Epithelial cell of esophagus (primary cell): ENCODE results near the gene NR3C2.

Experiments used
- DNase-seq: peaks from one replicate; pipeline ENCODE4 v3.0.0; 2010; ENCODE audit warnings: low read depth
- H3K4me3 ChIP-seq: 2 replicates; pipeline ENCODE4 v1.5.1; 2011; ENCODE audit warnings: mild to moderate bottlenecking, low read length, control low read depth
- CTCF ChIP-seq: IDR thresholded peaks from 2 replicates; pipeline ENCODE4 v1.5.1; 2011; ENCODE audit warnings: low read depth, mild to moderate bottlenecking, low read length, control low read depth, inconsistent platforms; ENCODE audit not compliant: insufficient read depth; ENCODE audit errors: missing control alignments

NR3C2 gene

GRCh38 chr4:148103597-148104355, 338.4 kb downstream of the NR3C2 start:
- no peak for DNase-seq
- no peak overlapping the region for H3K4me3 ChIP-seq
- TF ChIP-seq CTCF, result no peak

GRCh38 chr4:148101790-148102189, 340.4 kb downstream of the NR3C2 start:
- no peak overlapping the region for H3K4me3 ChIP-seq
- TF ChIP-seq CTCF, result no peak
- DNase-seq, result no peak

- no peak for TF ChIP-seq CTCF
- H3K4me3 ChIP-seq, result no peak overlapping the region
- no peak for DNase-seq
Observed at GRCh38 chr4:148101235-148101634, 341.0 kb downstream of the NR3C2 start.

GRCh38 chr4:148097801-148098200, 344.4 kb downstream of the NR3C2 start:
- no peak overlapping the region for H3K4me3 ChIP-seq
- no peak for TF ChIP-seq CTCF
- no peak for DNase-seq

GRCh38 chr4:148095346-148095923, 346.8 kb downstream of the NR3C2 start:
- no peak for TF ChIP-seq CTCF
- H3K4me3 ChIP-seq, result no peak overlapping the region
- DNase-seq, result no peak

- TF ChIP-seq CTCF, result no peak
- no peak overlapping the region for H3K4me3 ChIP-seq
- no peak for DNase-seq
Observed at GRCh38 chr4:148094149-148094548, 348.1 kb downstream of the NR3C2 start.

GRCh38 chr4:148093065-148093464, 349.1 kb downstream of the NR3C2 start:
- DNase-seq, result no peak
- TF ChIP-seq CTCF, result no peak
- no peak overlapping the region for H3K4me3 ChIP-seq
